BE2C (cell line): ENCODE results near the gene MIOS.

Experiments
- DNase-seq: peaks from one replicate; pipeline ENCODE4 v3.0.0-alpha.2; 2020
- H3K27me3 ChIP-seq: fragments of 250-450 bp; sonication (Bioruptor Pico); 2 replicates; pipeline ENCODE4 v1.5.1; 2020; ENCODE audit warnings: mild to moderate bottlenecking
- H3K36me3 ChIP-seq: fragments of 250-450 bp; sonication (Bioruptor Pico); 2 replicates; pipeline ENCODE4 v1.5.1; 2020; ENCODE audit warnings: mild to moderate bottlenecking
- H3K4me1 ChIP-seq: fragments of 250-450 bp; sonication (Bioruptor Pico); 2 replicates; pipeline ENCODE4 v1.5.1; 2020
- H3K4me3 ChIP-seq: 2 replicates; pipeline ENCODE4 v1.5.1; 2011; ENCODE audit warnings: low read depth, low read length
- H3K9me3 ChIP-seq: fragments of 250-450 bp; sonication (Bioruptor Pico); 2 replicates; pipeline ENCODE4 v1.5.1; 2020
- TF ChIP-seq, protein P1 (sequence below): IDR thresholded peaks from 2 replicates; pipeline ENCODE4 v1.5.1; 2012; ENCODE audit warnings: mild to moderate bottlenecking, low read depth, low read length

The MIOS gene

DNA sequence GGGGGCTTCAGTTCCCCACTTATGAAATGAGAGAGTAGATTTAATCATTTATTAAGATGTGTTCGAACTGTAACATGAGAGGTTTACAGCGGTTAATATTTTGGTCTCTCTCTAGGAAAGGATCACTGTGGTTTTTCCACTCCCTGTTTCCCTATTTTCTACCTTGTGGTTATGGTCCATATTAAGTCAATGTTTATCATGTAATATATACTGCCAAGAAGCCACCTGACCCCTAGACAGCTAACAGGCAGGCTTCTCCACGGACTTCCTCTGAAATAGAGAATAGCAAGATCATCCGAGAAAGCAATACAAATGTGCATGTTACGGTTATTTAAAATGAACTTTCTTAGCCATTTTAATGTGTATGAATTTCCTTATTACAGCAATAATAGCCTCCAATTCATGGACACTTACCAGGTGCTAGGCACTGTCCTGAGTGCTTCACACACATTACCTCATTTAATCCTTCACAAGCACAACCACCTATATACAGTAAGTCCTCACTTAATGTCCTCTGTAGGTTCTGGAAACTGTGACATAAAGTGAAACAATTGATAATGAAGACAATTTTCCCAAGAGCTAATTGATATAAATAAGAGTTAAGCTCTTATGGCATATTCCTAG lies 30.2 kb upstream of the MIOS start:
- Histone ChIP-seq H3K4me3 (no peak overlapping the region), H3K27me3 (0 out of 2 replicates have a peak, but pooled peaks cover 4% of the 10 kb centered on the region), H3K36me3 (no peaks in the 10 kb centered on the region), H3K9me3 (no peaks in the 10 kb centered on the region), H3K4me1 (no peaks in the 10 kb centered on the region)
- TF ChIP-seq, protein P1, sequence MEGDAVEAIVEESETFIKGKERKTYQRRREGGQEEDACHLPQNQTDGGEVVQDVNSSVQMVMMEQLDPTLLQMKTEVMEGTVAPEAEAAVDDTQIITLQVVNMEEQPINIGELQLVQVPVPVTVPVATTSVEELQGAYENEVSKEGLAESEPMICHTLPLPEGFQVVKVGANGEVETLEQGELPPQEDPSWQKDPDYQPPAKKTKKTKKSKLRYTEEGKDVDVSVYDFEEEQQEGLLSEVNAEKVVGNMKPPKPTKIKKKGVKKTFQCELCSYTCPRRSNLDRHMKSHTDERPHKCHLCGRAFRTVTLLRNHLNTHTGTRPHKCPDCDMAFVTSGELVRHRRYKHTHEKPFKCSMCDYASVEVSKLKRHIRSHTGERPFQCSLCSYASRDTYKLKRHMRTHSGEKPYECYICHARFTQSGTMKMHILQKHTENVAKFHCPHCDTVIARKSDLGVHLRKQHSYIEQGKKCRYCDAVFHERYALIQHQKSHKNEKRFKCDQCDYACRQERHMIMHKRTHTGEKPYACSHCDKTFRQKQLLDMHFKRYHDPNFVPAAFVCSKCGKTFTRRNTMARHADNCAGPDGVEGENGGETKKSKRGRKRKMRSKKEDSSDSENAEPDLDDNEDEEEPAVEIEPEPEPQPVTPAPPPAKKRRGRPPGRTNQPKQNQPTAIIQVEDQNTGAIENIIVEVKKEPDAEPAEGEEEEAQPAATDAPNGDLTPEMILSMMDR, result no peak
- no peak for DNase-seq

GRCh38 chr7:7537711-7538110 lies 29.0 kb upstream of the MIOS start:
- Histone ChIP-seq H3K9me3 (no peaks in the 10 kb centered on the region), H3K36me3 (no peaks in the 10 kb centered on the region), H3K4me1 (no peaks in the 10 kb centered on the region), H3K27me3 (0 out of 2 replicates have a peak, but pooled peaks cover 4% of the 10 kb centered on the region), H3K4me3 (no peak overlapping the region)
- DNase-seq, result no peak
- TF ChIP-seq, protein P1, result no peak

GRCh38 chr7:7539152-7539551 lies 27.5 kb upstream of the MIOS start:
- TF ChIP-seq, protein P1, result no peak

GRCh38 chr7:7539711-7540110 lies 27.0 kb upstream of the MIOS start:
- TF ChIP-seq, protein P1, result no peak
- H3K27me3 ChIP-seq, result no peaks in the 10 kb centered on the region
- no peak for DNase-seq
- H3K9me3 ChIP-seq, result no peaks in the 10 kb centered on the region
- H3K4me1 ChIP-seq, result no peaks in the 10 kb centered on the region
- H3K36me3 ChIP-seq, result no peaks in the 10 kb centered on the region
- no peak overlapping the region for H3K4me3 ChIP-seq

More at GRCh38 chr7:7539152-7539551, 27.5 kb upstream of the MIOS start:
- no peak overlapping the region for H3K4me3 ChIP-seq
- H3K27me3 ChIP-seq, result no peaks in the 10 kb centered on the region
- no peaks in the 10 kb centered on the region for H3K4me1 ChIP-seq
- no peak for DNase-seq
- H3K36me3 ChIP-seq, result no peaks in the 10 kb centered on the region
- H3K9me3 ChIP-seq, result no peaks in the 10 kb centered on the region

- TF ChIP-seq, protein P1, result no peak
- Histone ChIP-seq H3K4me3 (no peak overlapping the region), H3K9me3 (no peaks in the 10 kb centered on the region), H3K4me1 (no peaks in the 10 kb centered on the region), H3K36me3 (no peaks in the 10 kb centered on the region), H3K27me3 (no peaks in the 10 kb centered on the region)
- DNase-seq, result no peak
Measured at GRCh38 chr7:7542251-7542835, 24.3 kb upstream of the MIOS start.

- no peak overlapping the region for H3K4me3 ChIP-seq
- no peaks in the 10 kb centered on the region for H3K27me3 ChIP-seq
- no peak for DNase-seq
- TF ChIP-seq, protein P1, result no peak
- H3K36me3 ChIP-seq, result no peaks in the 10 kb centered on the region
- H3K9me3 ChIP-seq, result no peaks in the 10 kb centered on the region
- no peaks in the 10 kb centered on the region for H3K4me1 ChIP-seq
Measured at GRCh38 chr7:7548407-7548806, 18.3 kb upstream of the MIOS start.
